ENCODE measurements around the gene TTF2. TPM values are rescaled to one million over a fixed set of nuclear protein-coding genes. Genes with fewer than 3 reads are reported as not detected.

TTF2 gene
- total and polyA plus RNA-seq, 2 of the 8 experiments (the other 6 are each of a cell fraction or from before 2014, with no cell fraction given): 16.9 to 89.6 TPM

DNA sequence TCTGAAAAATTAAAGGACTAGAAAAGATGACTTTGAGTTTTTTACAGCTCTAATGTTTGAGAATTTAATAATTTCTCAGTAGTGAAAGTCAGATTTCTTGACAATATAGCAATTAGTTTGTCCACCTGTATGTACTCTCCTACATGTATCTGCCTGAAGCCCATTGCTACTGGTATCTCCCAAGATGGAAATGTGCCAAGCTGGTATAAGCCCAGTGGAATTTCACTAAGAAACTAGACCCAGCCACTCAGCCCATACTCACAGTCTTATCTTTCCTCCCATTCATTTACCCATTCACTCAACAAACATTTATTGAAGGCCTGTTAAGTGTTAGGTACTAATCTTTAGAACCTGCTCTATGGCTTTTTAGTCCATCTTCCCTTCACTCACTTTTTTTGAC, 83.0 kb downstream of the TTF2 start (continued):
- no peak for TF ChIP-seq RBBP5 (IDR thresholded peaks at IDR 0.05; ENCODE audit: borderline replicate concordance, low read depth, low read length)
